Right ventricle myocardium superior (tissue), 1 donor: ENCODE measurements around the gene MYO3A. TPM values are rescaled to one million over a fixed set of nuclear protein-coding genes. Genes with fewer than 3 reads are reported as not detected.
A peak's percentile ranks its signal among the peaks of the same experiment; 100 is the strongest.
"Not testable (repeated sequence)": the region's sequence is repeated elsewhere in the genome, so short reads cannot be mapped to it uniquely, and the experiment has no call there.

Experiments used
- ATAC-seq: fragments of 200-7000 bp; cut with Tn5 transposase; one replicate; pipeline ENCODE4 v1.9.1; 2020; ENCODE audit warnings: mild to moderate bottlenecking; ENCODE audit not compliant: poor library complexity
- DNase-seq: peaks from one replicate; pipeline ENCODE4 v3.0.0-alpha.2; 2020
- intact Hi-C: fragments of 100-400 bp; cut with DNase I; formaldehyde crosslinking; loops from one replicate; pipeline ENCODE4 v1.11.2; 2022
- total RNA-seq: library from RNA; stranded (reverse); fragmentation: NEBNext Ultra II Directional; extraction: Animal tissue kit (Norgen Biotek cat#: 25700); gene quantifications from one replicate; pipeline ENCODE4 v1.2.1, GENCODE V29; 2021
- donor health status: DM: no; HTN: yes; CAD: no; lungs with severe emphysema.

MYO3A gene
- total RNA-seq, 1 donor from 2014 or later: not detected

GRCh38 chr10:25965584-25965983, 31.6 kb downstream of the MYO3A start:
- intact Hi-C loops: no loop called here
- DNase-seq: no peak
- no peak for ATAC-seq

- intact Hi-C loops: no loop called here
- no peak for ATAC-seq
- no peak for DNase-seq
Measured at GRCh38 chr10:25966844-25967243, 32.8 kb downstream of the MYO3A start.

GRCh38 chr10:25972631-25973030, 38.6 kb downstream of the MYO3A start:
- DNase-seq (no peak), ATAC-seq (no peak)
- intact Hi-C loops: no loop called here

DNA sequence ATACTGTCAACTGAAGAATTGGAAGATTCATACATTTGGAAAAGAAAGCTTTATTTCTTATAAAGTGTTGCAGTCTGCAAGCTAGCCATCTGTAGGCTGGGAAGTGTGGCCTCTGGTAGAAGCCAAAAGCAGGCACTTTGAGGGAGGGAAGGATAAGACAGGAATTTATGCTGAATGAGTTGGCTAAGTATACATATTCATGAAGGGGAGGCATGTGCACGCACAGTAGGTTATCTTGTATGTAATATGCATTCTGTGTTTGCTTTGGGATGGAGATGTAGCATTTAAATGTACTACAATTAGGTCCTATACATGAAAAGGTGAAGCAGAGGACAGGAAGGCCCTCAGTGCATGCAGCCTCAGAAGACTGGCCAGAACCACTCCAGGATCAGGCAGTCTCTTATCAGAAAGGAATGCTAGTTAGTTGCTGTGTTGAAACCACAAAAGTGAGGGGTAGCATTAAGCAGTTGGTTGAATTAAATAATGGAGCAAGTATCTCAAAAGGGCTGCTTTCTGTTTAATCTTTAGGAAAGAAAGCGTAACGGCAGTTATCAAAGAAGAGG, 40.9 kb downstream of the MYO3A start:
- ATAC-seq (no peak), DNase-seq (no peak)
- intact Hi-C loops: no loop called here

DNA sequence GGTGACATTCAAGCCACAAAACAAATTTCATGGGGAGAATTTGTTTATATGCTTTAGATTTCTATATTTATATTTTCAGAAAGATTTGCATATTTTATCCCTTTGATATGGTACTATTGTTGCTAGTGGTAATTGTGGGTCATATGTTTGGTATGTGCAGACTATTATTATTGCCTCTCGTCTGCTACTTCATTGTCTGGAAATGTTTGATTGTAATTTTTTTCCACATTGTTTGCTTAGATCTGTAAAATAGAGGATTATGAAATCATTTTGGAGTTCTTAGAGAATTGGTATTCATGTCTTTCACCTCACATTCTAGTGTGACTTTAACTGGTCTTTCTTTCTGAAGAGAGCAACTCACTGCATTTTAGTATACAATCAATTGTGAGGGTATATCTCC, 44.7 kb downstream of the MYO3A start:
- intact Hi-C loops: no loop called here
- no peak for ATAC-seq
- no peak for DNase-seq

DNA sequence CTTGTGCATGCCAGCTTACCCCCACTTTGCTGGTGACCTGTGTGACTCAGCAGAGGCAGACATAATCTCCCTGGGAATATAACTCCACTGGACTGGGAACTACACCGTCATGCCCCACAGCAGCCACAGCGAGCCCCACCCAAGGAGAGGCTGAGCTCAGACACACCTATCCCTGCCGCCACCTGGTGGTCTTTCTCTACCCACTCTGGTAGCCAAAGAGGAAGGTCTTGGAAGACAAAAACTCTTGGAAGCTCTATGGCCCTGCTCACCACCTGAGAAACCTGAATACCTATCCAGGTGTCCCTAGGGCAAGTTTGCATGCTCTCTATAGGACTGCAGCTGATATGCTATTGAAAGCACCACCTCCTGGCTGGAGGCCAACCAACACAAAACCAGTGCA, 48.1 kb downstream of the MYO3A start:
- ATAC-seq: no peak
- no peak for DNase-seq
- intact Hi-C loops: no loop called here

DNA sequence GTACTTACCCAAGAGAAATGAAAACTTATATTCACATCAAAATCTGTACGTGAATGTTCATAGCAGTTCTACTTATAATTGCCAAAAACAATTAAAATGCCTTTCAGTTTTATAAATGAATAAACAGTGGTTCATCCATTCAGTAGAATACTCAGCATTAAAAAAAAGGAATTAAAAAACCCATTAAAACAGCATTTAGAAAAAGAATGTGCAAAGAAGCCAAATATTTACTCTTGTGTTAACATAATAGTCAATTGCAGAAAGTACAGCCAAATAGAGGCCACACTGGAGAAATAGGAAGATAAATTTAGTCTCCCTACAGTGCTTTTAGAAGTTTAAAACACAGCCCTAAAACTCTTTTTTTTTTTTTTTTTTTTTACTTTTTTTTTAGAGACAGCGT, 54.6 kb downstream of the MYO3A start:
- DNase-seq (no peak), ATAC-seq (no peak)
- intact Hi-C loops: no loop called here

DNA sequence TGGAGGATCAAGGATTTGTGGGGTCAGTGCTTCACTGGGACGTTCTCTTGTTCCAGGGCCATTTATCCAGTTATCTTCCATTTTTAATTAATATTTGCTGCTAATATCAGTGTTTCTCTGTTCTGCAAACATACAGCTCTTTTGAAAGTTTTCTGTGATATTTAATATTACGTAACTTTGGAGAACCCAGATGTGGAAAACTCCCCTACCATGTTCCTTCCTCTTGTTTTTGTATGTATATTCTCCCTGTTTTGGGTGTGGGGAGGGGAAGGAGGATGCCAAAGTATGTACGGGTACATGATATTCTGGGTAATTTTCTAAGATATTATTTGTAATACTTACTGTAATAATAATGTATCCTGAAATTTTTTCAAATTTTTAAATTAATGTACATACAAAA, 55.9 kb downstream of the MYO3A start:
- no peak for ATAC-seq
- DNase-seq: no peak
- intact Hi-C loops: no loop called here

DNA sequence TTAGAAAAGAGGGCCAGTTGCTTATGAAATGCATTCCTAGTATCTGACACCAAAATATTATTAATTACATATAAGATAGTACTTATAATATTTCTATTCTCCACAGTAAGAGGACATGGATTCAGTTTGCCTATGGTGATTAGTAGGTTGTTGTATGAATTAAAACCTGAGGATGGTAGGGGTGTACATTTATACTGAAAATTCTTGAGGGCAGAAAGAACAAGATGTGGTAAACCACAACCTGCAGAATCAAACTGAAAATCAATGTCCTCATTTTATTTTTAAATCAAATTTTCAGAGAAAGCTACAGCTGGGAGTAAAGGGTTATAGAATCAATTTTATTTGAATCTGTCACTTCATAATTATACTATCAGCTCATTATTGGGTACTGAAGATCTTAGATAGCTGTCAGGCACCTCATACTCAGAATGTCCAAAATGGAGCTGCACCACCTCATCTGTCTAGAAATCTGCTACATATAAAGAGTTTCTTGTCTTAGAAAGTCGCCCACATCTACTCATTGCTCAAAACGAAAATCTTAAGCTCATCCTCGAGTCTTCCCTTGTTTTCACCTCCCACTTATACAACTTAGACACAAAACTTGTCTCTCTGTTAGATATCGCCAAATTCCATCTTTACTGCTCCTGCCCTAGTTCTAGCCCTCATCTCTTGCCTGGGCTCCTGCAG, 65.4 kb downstream of the MYO3A start:
- DNase-seq (no peak), ATAC-seq (no peak)
- intact Hi-C loops: no loop called here

DNA sequence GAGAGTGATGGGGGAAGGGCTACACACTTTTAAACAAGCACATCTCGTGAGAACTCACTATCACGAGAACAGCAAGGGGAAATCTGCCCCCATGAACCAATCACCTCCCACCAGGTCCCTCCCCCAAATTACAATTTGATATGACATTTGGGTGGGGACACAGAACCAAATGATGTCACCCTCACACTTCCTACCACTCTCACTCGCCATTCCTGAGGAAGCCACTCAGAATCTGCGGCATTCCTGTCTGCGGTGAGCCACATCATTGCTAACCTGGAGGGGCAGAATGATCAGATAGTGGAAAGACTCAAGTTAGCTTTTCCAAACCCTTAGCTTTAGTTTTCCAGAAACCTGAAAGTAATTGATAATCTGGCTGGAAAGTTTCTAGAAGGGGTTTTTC, 66.9 kb downstream of the MYO3A start:
- intact Hi-C loops: no loop called here
- no peak for ATAC-seq
- no peak for DNase-seq

- ATAC-seq, intact Hi-C loops, DNase-seq: not testable (repeated sequence)
Measured at GRCh38 chr10:26002466-26002865, 68.4 kb downstream of the MYO3A start.

GRCh38 chr10:26015092-26015491, 81.1 kb downstream of the MYO3A start:
- ATAC-seq: peak; percentile 53
- intact Hi-C loops: no loop called here
- DNase-seq: no peak

DNA sequence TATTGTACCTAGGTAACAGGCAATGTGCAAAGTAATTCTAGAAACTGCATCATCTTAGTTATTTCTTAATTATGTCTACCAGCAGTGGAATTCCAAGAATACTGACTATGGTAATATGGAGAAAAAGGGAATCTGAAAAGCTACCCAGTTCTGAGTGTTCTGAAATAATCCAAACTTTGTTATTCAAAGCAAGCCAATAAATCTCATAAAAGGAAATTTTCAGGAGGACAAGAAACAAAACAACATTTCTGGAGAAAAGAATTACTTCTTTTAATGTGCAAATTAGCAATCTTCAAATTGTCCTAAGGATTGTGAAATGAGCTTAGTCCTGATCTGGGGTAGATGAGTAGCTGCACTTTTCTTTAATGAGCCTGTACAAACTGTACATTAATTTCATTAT, 88.8 kb downstream of the MYO3A start:
- intact Hi-C loops: no loop called here
- no peak for ATAC-seq
- DNase-seq: no peak

GRCh38 chr10:26024303-26024702, 90.3 kb downstream of the MYO3A start:
- intact Hi-C loops: no loop called here
- no peak for DNase-seq
- no peak for ATAC-seq

- ATAC-seq: no peak
- intact Hi-C loops: no loop called here
Measured at GRCh38 chr10:26025523-26025922, 91.5 kb downstream of the MYO3A start.

DNA sequence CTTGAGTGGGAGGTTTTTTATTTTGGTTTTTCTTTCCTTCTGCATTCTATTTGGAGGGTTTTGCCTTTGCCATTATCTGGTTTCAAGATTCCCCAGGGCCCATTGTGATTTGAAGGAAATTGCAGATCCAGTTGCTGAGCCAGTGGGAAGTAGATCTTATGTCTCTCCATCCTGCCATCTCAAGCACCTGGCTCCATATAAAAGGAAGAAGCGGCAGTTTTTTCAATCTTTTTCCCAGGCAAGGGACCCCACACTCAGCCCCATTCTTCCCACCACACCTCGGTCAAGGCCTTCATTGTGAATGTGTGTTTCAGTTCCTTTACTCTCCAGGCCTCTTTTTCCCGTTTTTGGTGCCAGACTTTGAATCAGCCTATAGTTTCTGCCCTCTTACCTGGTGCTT, 95.8 kb downstream of the MYO3A start:
- ATAC-seq: no peak
- no peak for DNase-seq
- intact Hi-C loops: no loop called here

More at GRCh38 chr10:26025523-26025922, 91.5 kb downstream of the MYO3A start:
- DNase-seq: no peak

GRCh38 chr10:26031300-26031699, 97.3 kb downstream of the MYO3A start:
- no peak for DNase-seq
- no peak for ATAC-seq
- intact Hi-C loops: no loop called here

DNA sequence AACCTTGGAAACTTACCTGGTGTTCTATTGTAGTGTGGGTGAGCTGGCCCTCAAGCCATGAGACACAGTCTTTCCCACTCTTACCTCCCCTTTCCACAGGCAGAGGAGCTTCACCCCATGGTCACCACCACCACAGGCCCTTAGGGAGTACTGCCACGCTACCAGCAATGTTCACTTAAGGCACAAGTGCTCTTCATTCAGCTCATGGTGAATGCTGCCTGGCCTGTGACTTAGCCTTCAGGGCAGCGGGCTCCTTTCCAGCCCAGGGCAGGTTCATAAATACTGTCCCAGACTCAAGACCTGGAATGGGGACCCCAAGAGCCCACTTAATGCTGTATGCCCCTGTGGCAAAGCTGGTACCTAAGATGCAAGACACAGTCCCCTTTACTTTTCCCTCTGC, 109.4 kb downstream of the MYO3A start:
- intact Hi-C loops: no loop called here
- ATAC-seq: no peak
- no peak for DNase-seq

DNA sequence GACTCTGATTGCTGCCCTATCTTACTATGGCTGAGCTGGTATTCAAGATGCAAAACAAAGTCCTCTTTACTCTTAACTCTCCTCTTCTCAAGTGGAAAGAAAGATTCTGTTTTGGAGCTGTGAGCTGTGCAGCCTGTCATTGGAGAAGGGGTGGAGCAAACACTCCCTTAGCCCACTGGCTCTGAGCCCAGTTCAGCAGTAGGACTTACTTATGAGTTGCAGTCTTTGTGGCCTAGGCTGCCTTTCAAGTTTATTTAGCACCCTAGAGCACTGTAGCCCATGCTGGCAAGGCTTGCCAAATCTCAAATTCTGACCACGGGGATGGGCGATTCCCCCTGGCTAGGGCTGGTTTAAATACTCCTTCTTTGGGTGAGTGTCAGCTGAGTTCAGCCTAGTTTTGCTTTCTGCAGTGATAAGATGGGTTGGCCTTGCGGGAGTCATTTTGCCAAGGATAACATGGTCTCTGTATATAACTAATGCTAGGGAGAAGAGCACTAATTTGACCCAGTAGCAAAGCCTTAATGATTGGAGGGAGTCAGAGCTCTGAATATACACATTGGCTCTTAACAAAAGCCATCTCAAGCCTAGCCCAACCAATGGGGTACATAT, 110.2 kb downstream of the MYO3A start:
- no peak for DNase-seq
- ATAC-seq: no peak

DNA sequence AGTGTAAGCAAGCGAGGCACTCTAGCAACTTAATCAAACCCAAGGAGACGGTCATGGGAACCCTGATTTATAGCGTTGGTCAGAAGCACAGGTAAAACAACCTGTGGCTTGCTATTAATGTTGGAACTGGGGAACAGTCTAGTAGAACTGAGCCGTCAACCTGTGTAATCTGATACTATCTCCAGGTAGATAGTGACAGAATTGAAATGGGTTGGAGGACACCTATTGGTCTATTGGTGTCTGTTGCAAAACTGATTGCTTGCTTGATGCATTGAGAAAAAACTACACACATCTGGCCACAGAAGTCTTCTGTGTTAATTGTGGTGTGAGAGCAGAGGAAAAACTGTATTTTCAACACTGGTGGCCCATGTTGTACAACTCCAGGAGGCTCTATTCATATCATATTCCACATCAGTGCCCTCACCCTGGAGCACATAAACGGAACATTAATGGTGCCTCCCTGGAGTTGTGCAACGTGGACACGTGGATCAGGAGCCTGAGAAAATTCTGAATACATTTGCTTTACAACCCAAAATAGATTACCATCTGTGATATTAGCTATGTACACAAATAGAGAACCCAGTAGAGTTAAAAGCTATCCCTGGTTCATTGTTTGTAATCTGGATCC, 112.2 kb downstream of the MYO3A start:
- ATAC-seq (no peak), DNase-seq (no peak)
- intact Hi-C loops: no loop called here

More for the DNA sequence above, 110.2 kb downstream of the MYO3A start:
- intact Hi-C loops: no loop called here
